IPS DF 6.9 (cell line): ENCODE measurements around the gene SLC38A3.
"Not testable (repeated sequence)": the region's sequence is repeated elsewhere in the genome, so short reads cannot be mapped to it uniquely, and the experiment has no call there.

Experiments
- DNase-seq: peaks from one replicate; pipeline ENCODE4 v3.0.0-alpha.2; 2013; ENCODE audit warnings: low read depth, low spot score
- H3K27ac ChIP-seq: one replicate; pipeline ENCODE4 v1.5.1; 2013; ENCODE audit warnings: low read length, control low read depth
- H3K27me3 ChIP-seq: 2 replicates; pipeline ENCODE4 v1.6.1; 2013; ENCODE audit warnings: mild to moderate bottlenecking, low read length; ENCODE audit not compliant: control insufficient read depth, insufficient read depth
- H3K36me3 ChIP-seq: 2 replicates; pipeline ENCODE4 v1.6.1; 2013; ENCODE audit warnings: low read length; ENCODE audit not compliant: control insufficient read depth, insufficient read depth
- H3K4me1 ChIP-seq: 2 replicates; pipeline ENCODE4 v1.6.1; 2013; ENCODE audit warnings: low read length; ENCODE audit not compliant: control insufficient read depth, insufficient read depth
- H3K4me3 ChIP-seq: 2 replicates; pipeline ENCODE4 v1.5.1; 2013; ENCODE audit warnings: mild to moderate bottlenecking, low read length
- H3K9me3 ChIP-seq: 2 replicates; pipeline ENCODE4 v1.6.1; 2013; ENCODE audit warnings: low read length, inconsistent platforms; ENCODE audit not compliant: control insufficient read depth, insufficient read depth
- WGBS: extraction: QIAGEN DNeasy Blood & Tissue Kit; methylation state at CpG from one replicate; pipeline ENCODE4 v1.1.7; 2013; ENCODE audit warnings: mixed read lengths, missing lambda C conversion rate; ENCODE audit not compliant: insufficient read length, insufficient coverage; 5-methylcytosine and 5-hydroxymethylcytosine counted together

Gene SLC38A3

DNA sequence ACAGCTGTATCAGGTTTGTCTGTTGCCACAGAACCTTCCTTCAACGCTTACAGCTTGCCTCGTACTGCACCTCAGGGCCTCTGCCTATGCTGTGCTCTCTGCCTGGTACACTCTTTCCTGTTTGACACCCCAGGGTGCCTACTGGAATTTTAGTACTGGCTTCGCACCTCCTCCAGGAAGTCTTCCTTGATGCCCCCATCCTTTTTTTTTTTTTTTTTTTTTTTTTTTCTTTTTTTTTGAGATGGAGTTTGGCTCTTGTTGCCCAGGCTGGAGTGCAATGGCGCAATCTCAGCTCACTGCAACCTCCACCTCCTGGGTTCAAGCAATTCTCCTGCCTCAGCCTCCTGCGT lies 6.3 kb downstream of the SLC38A3 start:
- not testable (repeated sequence) for H3K4me3 ChIP-seq, H3K4me1 ChIP-seq, H3K9me3 ChIP-seq, DNase-seq, H3K27ac ChIP-seq, H3K36me3 ChIP-seq, H3K27me3 ChIP-seq
- no CpG with 5 or more reads among the region's 5 CpGs for WGBS

DNA sequence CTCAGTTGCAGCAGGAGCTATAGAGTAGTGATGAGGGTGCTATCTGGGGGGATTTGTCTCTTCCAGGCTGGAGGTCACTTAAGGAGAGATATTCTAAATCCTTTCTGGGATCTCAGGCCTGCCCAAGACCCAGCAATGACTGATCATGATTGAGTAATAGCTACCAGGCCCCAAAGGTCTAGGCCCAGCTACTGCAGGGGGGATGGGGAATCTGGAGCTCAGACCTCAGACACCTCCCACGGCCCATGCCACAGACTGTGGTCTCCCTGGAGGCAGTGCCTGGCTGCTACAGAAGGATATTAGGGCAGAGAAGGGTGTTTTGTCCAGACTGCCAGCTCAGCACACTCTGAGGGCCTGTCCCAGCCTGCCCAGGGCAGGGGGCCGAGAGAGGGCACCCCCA lies 6.9 kb downstream of the SLC38A3 start:
- DNase-seq, result no peak
- no peak overlapping the region for H3K4me3 ChIP-seq
- WGBS, result no CpG with 5 or more reads among the region's 2 CpGs
- H3K4me1 ChIP-seq, result peaks cover 2% of the 10 kb centered on the region; the same call in 1 of the 2 replicates
- no peaks in the 10 kb centered on the region for H3K9me3 ChIP-seq
- no peak overlapping the region for H3K27ac ChIP-seq
- no peaks in the 10 kb centered on the region for H3K36me3 ChIP-seq
- no peaks in the 10 kb centered on the region for H3K27me3 ChIP-seq

DNA sequence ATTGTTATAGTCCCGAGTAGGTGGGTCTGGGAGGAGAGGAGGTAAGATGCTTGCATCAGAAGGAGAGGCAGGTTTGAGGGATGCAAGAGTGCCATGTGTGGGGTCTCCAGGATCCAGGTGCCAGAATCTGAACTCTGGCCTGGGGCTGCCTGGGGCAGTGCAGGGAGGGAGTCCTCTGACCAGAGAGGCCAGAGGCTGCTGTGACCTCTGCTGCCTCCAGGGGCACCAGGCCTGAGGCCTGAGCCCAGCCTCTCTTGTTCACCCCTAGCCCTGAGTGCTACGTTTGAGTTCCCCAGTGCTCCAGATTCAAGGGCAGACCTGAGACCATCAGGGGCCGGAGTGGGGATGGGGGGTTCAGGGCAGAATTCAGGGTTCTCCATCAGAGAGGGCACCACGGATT lies 7.4 kb downstream of the SLC38A3 start:
- DNase-seq, result no peak
- H3K9me3 ChIP-seq, result no peaks in the 10 kb centered on the region
- no CpG with 5 or more reads among the region's 4 CpGs for WGBS

DNA sequence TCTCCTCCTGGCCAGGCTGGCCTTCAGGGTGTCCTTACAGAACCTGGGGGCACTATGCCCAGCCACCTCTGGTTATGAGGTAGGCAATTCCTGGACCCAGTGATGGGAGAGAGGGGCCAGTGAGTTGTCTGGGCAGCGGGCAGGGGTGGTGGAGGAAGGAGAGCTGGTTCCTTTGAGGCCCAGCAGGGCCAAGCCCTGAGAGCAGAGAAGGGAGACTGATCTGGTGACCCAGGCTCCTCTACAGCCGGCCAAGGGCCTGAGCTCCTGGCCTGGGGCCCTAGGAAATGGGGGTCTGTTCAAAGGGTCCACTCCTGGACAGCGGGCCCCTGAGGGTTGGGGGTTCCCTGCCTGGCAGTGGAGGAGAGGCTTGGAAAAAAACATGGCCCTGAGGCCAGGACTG lies 7.9 kb downstream of the SLC38A3 start:
- no peak overlapping the region for H3K27ac ChIP-seq

More for the DNA sequence above, 7.4 kb downstream of the SLC38A3 start:
- peaks cover 2% of the 10 kb centered on the region; the same call in 1 of the 2 replicates for H3K4me1 ChIP-seq
- H3K36me3 ChIP-seq, result no peaks in the 10 kb centered on the region
- no peaks in the 10 kb centered on the region for H3K27me3 ChIP-seq
- H3K27ac ChIP-seq, result no peak overlapping the region
- no peak overlapping the region for H3K4me3 ChIP-seq

DNA sequence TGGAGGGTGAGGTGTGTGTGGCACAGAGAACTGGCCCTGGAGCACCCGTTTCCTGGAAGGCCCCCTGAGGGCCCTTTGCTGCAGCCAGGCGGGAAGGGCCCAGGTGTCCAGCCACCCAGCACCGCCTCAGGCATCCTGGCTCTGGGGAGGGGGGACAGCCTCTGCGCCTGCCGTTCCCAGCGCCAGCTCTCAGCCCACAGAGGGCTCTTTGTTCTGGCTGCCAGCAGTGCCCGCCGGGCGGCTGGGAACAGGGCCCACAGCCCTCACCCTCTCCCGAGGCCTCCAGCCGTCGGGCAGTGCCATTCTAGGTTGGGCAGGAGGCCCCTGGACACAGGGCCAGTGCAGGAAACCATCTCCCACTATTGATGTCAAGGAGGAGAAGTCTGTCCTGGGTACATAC lies 8.3 kb downstream of the SLC38A3 start:
- WGBS, result no CpG with 5 or more reads among the region's 12 CpGs
- Histone ChIP-seq H3K27ac (no peak overlapping the region), H3K4me1 (peaks cover 2% of the 10 kb centered on the region; the same call in 1 of the 2 replicates), H3K27me3 (no peaks in the 10 kb centered on the region), H3K9me3 (no peaks in the 10 kb centered on the region), H3K36me3 (no peaks in the 10 kb centered on the region; the same call in 1 of the 2 replicates), H3K4me3 (no peak overlapping the region)
- DNase-seq, result no peak

More for the DNA sequence above, 7.9 kb downstream of the SLC38A3 start:
- H3K36me3 ChIP-seq, result no peaks in the 10 kb centered on the region
- WGBS, result no CpG with 5 or more reads among the region's 3 CpGs
- H3K4me1 ChIP-seq, result peaks cover 2% of the 10 kb centered on the region; the same call in 1 of the 2 replicates
- no peaks in the 10 kb centered on the region for H3K27me3 ChIP-seq
- no peak for DNase-seq
- H3K9me3 ChIP-seq, result no peaks in the 10 kb centered on the region
- no peak overlapping the region for H3K4me3 ChIP-seq

DNA sequence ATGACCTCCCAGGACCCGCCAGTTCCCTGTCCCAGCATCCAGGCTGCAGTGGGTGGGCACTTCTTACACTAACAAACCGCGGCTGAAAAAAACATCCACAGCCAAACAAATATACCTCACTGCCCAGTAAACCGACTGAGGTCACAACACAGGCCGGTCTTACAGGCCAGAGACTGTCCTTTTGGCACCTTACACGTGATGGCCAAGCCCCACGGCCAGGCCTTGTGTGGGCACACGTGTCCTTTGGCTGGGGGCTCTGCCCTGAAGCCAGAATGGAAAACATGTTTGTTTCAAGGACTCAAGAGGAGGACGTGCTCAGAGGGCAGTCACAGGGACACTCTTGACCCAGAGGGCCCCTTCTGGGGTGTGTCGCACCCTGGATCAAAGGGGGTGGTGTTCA lies 9.8 kb downstream of the SLC38A3 start:
- Histone ChIP-seq H3K4me1 (peaks cover 2% of the 10 kb centered on the region; the same call in 1 of the 2 replicates), H3K36me3 (no peaks in the 10 kb centered on the region; the same call in 1 of the 2 replicates), H3K9me3 (no peaks in the 10 kb centered on the region), H3K27me3 (no peaks in the 10 kb centered on the region), H3K4me3 (no peak overlapping the region), H3K27ac (no peak overlapping the region)
- WGBS, result no CpG with 5 or more reads among the region's 10 CpGs
- no peak for DNase-seq

DNA sequence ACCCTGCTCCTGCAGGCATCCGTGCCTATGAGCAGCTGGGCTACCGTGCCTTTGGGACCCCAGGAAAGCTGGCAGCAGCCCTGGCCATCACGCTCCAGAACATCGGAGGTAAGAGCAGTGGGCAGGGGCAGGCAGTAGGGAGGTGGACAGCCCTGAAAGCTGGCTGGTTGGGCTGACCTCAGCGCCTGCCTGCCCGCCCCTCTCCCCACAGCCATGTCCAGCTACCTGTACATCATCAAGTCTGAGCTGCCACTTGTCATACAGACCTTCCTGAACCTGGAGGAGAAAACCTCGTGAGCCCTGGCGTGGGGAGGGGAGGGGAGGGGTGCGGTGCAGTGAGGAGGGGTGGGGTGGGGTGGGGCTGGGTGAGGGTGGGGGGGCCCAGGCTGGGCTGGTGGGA lies 10.5 kb downstream of the SLC38A3 start:
- Histone ChIP-seq H3K4me1 (peaks cover 2% of the 10 kb centered on the region; the same call in 1 of the 2 replicates), H3K27ac (no peak overlapping the region), H3K9me3 (no peaks in the 10 kb centered on the region), H3K4me3 (no peak overlapping the region), H3K36me3 (no peaks in the 10 kb centered on the region; the same call in 1 of the 2 replicates), H3K27me3 (no peaks in the 10 kb centered on the region)
- WGBS, result no CpG with 5 or more reads among the region's 9 CpGs
- DNase-seq, result no peak

- Histone ChIP-seq H3K36me3 (no peaks in the 10 kb centered on the region; the same call in 1 of the 2 replicates), H3K4me3 (no peak overlapping the region), H3K4me1 (no peaks in the 10 kb centered on the region; the same call in 1 of the 2 replicates), H3K27ac (no peak overlapping the region), H3K27me3 (no peaks in the 10 kb centered on the region), H3K9me3 (no peaks in the 10 kb centered on the region)
- no CpG with 5 or more reads among the region's 10 CpGs for WGBS
- DNase-seq, result no peak
Measured at GRCh38 chr3:50217681-50218080, 12.6 kb downstream of the SLC38A3 start.

GRCh38 chr3:50218448-50218847 lies 13.4 kb downstream of the SLC38A3 start:
- Histone ChIP-seq H3K36me3 (no peaks in the 10 kb centered on the region; the same call in 1 of the 2 replicates), H3K27me3 (no peaks in the 10 kb centered on the region), H3K27ac (no peak overlapping the region), H3K9me3 (no peaks in the 10 kb centered on the region), H3K4me1 (no peaks in the 10 kb centered on the region; the same call in 1 of the 2 replicates), H3K4me3 (no peak overlapping the region)
- no peak for DNase-seq
- WGBS, result no CpG with 5 or more reads among the region's 17 CpGs

DNA sequence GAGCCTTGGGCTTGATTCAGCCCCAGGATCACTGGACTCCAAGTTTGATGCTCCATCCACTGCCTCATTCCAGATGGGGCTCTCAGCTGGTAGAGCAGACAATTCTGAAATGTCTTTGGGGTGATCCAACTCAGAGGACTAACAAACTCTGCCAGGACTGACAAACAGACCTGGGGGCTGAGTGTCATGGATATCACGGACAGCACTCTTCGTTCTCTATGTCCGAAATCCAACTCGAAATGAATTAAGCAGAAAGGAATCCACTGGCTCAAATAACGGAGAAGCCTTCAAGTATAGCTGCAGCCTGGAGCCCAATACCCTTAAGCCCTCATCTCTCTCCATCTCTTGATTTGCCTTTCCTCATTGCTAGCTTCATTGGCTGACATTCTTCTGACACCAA lies 14.2 kb downstream of the SLC38A3 start:
- no CpG with 5 or more reads among the region's 5 CpGs for WGBS
- no peak overlapping the region for H3K27ac ChIP-seq
- DNase-seq, result no peak
- no peaks in the 10 kb centered on the region; the same call in 1 of the 2 replicates for H3K4me1 ChIP-seq
- no peak overlapping the region for H3K4me3 ChIP-seq
- H3K27me3 ChIP-seq, result no peaks in the 10 kb centered on the region
- no peaks in the 10 kb centered on the region for H3K9me3 ChIP-seq
- no peaks in the 10 kb centered on the region; the same call in 1 of the 2 replicates for H3K36me3 ChIP-seq

GRCh38 chr3:50220109-50220508 lies 15.0 kb downstream of the SLC38A3 start:
- Histone ChIP-seq H3K36me3 (no peaks in the 10 kb centered on the region; the same call in 1 of the 2 replicates), H3K9me3 (no peaks in the 10 kb centered on the region), H3K27me3 (no peaks in the 10 kb centered on the region), H3K4me3 (no peak overlapping the region), H3K4me1 (no peaks in the 10 kb centered on the region; the same call in 1 of the 2 replicates), H3K27ac (no peak overlapping the region)
- WGBS, result no CpG with 5 or more reads among the region's 6 CpGs
- no peak for DNase-seq
